Measurements from ENCODE around the gene BEST2.

Gene BEST2

GRCh38 chr19:12784871-12785430 lies 33.4 kb downstream of the BEST2 start:
- Mint-ChIP-seq H3K9me3 (no peaks in the 10 kb centered on the region), H3K36me3 (ENCODE audit: low read depth) (no peaks in the 10 kb centered on the region), H3K4me1 (ENCODE audit: low read depth) (peaks cover 20% of the 10 kb centered on the region), H3K4me3 (no peak overlapping the region), H3K27ac (no peak overlapping the region), H3K27me3 (ENCODE audit: low read depth) (no peaks in the 10 kb centered on the region)

DNA sequence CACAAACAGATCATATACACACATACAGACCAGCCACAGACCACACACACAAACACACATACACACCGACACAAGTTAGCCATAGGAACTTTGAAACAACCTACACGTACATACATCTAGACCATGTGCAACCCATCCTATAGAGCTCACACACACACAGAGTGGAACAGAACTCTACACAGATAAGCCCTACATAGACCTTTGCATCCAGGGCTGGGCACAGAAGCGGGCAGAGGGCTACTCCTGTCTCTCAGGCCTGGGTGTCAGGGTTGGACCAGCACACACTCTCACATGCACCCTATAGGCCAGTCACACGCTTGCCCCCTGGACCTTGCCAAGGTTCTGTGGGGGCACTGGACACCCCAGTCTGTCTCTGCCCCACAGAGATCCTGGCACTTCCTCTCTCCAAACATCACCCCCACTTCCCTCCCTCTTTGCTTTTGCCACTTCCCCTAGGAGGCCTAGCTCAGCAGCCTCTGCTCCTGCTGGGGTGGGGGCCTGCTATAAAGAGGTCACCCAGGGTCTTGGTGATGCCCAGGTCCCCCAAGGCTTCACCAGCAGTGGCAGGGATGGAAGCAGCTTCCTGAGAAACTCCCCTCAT lies 33.9 kb downstream of the BEST2 start:
- H3K36me3 Mint-ChIP-seq (ENCODE audit: low read depth): no peaks in the 10 kb centered on the region
- H3K4me1 Mint-ChIP-seq (ENCODE audit: low read depth): peaks cover 22% of the 10 kb centered on the region
- no peak overlapping the region for H3K4me3 Mint-ChIP-seq
- no peak overlapping the region for H3K27ac Mint-ChIP-seq
- no peaks in the 10 kb centered on the region for H3K9me3 Mint-ChIP-seq
- no peaks in the 10 kb centered on the region for H3K27me3 Mint-ChIP-seq (ENCODE audit: low read depth)

- Mint-ChIP-seq H3K4me1 (ENCODE audit: low read depth) (peaks cover 29% of the 10 kb centered on the region), H3K27ac (no peak overlapping the region), H3K27me3 (ENCODE audit: low read depth) (no peaks in the 10 kb centered on the region), H3K4me3 (no peak overlapping the region), H3K36me3 (ENCODE audit: low read depth) (no peaks in the 10 kb centered on the region), H3K9me3 (no peaks in the 10 kb centered on the region)
Measured at GRCh38 chr19:12786141-12786870, 34.7 kb downstream of the BEST2 start.

DNA sequence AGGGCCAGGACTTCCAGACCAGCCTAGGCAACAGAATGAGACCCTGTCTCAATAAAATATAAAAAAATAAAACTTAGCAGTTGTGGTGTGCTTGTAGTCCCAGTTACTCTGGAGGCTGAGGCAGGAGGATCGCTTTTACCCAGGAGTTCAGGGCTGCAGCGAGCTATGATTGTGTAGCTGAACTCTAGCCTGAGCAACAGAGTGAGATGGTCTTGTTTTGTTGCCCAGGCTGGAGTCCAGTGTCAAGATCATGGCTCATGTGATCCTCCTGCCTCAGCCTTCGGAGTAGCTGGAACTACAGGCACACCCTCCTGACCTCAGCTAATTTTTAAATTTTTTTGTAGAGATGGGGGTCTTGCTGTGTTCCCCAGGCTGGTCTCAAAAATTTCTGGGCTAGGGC lies 35.4 kb downstream of the BEST2 start:
- H3K9me3 Mint-ChIP-seq: no peaks in the 10 kb centered on the region
- H3K36me3 Mint-ChIP-seq (ENCODE audit: low read depth): no peaks in the 10 kb centered on the region
- no peaks in the 10 kb centered on the region for H3K27me3 Mint-ChIP-seq (ENCODE audit: low read depth)
- H3K4me1 Mint-ChIP-seq (ENCODE audit: low read depth): peaks cover 25% of the 10 kb centered on the region
- peak overlapping the region; percentile 29 for H3K27ac Mint-ChIP-seq
- H3K4me3 Mint-ChIP-seq: no peak overlapping the region

GRCh38 chr19:12787458-12787857 lies 35.9 kb downstream of the BEST2 start:
- no peak overlapping the region for H3K4me3 Mint-ChIP-seq
- no peaks in the 10 kb centered on the region for H3K36me3 Mint-ChIP-seq (ENCODE audit: low read depth)
- H3K27ac Mint-ChIP-seq: peak overlapping the region; percentile 29
- H3K9me3 Mint-ChIP-seq: no peaks in the 10 kb centered on the region
- peaks cover 22% of the 10 kb centered on the region for H3K4me1 Mint-ChIP-seq (ENCODE audit: low read depth)
- H3K27me3 Mint-ChIP-seq (ENCODE audit: low read depth): no peaks in the 10 kb centered on the region

GRCh38 chr19:12788042-12788681 lies 36.6 kb downstream of the BEST2 start:
- Mint-ChIP-seq H3K9me3 (no peaks in the 10 kb centered on the region), H3K4me3 (peak overlapping the region; percentile 11), H3K27me3 (ENCODE audit: low read depth) (no peaks in the 10 kb centered on the region), H3K4me1 (ENCODE audit: low read depth) (peaks cover 22% of the 10 kb centered on the region), H3K27ac (peak overlapping the region; percentile 50), H3K36me3 (ENCODE audit: low read depth) (peaks cover 2% of the 10 kb centered on the region)

DNA sequence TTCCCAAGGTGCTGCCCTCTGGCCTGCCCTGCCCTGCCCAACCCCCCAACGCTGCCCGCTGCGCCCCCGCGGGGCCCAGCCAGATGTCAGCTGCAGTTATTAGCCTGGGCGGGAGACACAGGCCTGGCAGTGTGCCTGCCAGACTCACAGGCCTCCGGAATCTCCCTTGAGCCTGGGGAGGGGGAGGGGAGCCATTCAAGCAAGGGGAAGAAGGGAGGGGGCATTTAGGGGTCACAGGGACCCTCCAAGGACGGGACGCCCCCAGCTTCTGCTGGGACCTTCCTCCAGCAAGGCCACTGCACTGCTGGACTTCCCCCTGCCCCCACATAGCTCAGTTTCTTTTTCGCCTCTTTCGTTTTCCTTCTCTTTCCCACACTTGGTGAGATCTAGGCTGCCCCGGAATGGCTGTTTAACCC lies 37.1 kb downstream of the BEST2 start:
- Mint-ChIP-seq H3K4me1 (ENCODE audit: low read depth) (peaks cover 18% of the 10 kb centered on the region), H3K27me3 (ENCODE audit: low read depth) (no peaks in the 10 kb centered on the region), H3K36me3 (ENCODE audit: low read depth) (peaks cover 4% of the 10 kb centered on the region), H3K27ac (peak overlapping the region; percentile 95), H3K4me3 (peak overlapping the region; percentile 91), H3K9me3 (no peaks in the 10 kb centered on the region)

DNA sequence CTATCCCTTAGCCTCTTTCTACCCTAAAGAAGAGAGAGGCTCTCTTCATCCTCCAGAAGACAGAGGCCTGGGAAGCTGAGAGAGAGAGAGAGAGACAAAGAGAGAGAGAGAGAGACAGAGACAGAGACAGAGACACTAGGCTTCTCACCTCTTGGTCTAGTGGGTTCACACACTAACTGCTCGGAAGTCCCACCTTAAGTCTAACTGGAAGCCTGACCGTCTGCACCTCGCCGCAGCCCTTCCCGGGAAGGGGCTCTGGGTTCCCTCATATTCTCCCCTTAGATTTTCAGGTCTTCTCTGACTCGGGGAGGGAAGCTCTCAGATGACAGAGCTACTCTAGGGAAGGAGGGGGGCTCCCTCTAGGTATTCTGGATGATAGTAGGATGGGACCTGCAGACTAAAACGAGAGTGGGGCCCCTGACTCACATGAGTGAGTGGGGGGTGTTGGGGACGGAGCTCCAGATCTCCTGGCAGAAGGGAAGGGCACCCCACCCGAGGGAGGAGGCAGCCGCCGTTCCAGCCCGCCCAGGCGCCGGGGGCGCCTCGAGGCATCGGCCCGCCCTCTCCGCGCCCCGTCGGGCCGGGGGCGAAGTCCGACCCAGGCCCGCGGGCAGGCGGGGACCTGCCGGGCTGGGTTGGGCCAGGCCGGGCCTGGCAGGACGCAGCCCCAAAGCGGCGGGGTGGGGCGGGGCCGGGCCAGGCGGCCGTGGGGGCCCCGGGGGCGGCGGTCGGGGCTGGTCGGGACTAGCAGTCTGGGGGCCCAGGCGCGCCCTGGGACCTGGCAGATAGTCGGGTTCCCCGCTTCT lies 37.7 kb downstream of the BEST2 start:
- peak overlapping the region; percentile 95 for H3K27ac Mint-ChIP-seq
- H3K4me3 Mint-ChIP-seq: peak overlapping the region; percentile 95
- H3K27me3 Mint-ChIP-seq (ENCODE audit: low read depth): no peaks in the 10 kb centered on the region
- peaks cover 21% of the 10 kb centered on the region for H3K4me1 Mint-ChIP-seq (ENCODE audit: low read depth)
- no peaks in the 10 kb centered on the region for H3K9me3 Mint-ChIP-seq
- H3K36me3 Mint-ChIP-seq (ENCODE audit: low read depth): peaks cover 7% of the 10 kb centered on the region

- peaks cover 27% of the 10 kb centered on the region for H3K4me1 Mint-ChIP-seq (ENCODE audit: low read depth)
- peak overlapping the region; percentile 98 for H3K27ac Mint-ChIP-seq
- no peaks in the 10 kb centered on the region for H3K9me3 Mint-ChIP-seq
- H3K27me3 Mint-ChIP-seq (ENCODE audit: low read depth): no peaks in the 10 kb centered on the region
- peaks cover 7% of the 10 kb centered on the region for H3K36me3 Mint-ChIP-seq (ENCODE audit: low read depth)
- H3K4me3 Mint-ChIP-seq: peak overlapping the region; percentile 95
Measured at GRCh38 chr19:12789904-12790619, 38.5 kb downstream of the BEST2 start.

DNA sequence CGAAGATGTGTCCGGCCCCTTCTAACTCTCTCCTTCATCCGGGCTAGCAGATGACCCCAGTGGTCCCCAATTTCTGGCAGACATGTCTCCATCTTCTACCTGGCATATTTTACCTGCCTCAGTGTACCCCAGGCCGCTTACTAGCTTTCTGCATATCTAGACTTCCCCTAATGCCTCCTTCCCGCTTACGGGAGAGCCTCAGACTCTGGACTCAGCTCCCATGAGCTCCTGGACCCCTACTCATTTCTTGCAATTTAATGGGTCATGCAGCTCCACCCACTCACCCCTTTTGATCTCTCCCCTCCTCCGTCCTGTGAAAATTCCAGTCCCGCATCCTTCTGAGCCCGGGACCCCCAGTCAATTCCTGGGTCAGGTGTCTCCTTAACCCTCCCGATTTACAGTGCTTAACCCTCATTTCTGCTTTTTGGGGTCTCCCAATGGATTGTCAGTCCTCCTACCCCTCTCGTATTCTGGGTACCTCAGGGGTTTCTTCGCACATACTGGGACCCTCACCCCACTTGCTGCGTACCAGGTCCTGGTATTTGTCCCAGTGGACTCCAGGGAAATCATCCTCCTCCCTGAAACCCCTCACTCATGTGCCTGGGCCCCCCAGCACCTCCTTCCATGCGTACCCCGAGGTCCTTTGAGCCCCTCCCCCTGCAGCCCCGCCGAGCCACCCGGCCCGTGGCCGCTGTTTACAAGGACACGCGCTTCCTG lies 39.2 kb downstream of the BEST2 start:
- peaks cover 7% of the 10 kb centered on the region for H3K36me3 Mint-ChIP-seq (ENCODE audit: low read depth)
- H3K9me3 Mint-ChIP-seq: no peaks in the 10 kb centered on the region
- H3K4me3 Mint-ChIP-seq: peak overlapping the region; percentile 95
- H3K27ac Mint-ChIP-seq: peak overlapping the region; percentile 98
- peaks cover 29% of the 10 kb centered on the region for H3K4me1 Mint-ChIP-seq (ENCODE audit: low read depth)
- H3K27me3 Mint-ChIP-seq (ENCODE audit: low read depth): no peaks in the 10 kb centered on the region

GRCh38 chr19:12791345-12792050 lies 39.9 kb downstream of the BEST2 start, which contains the start of gene JUNB:
Gene JUNB, plus strand, starts transcription at chr19:12791486. Its CDS starts 286 bp downstream, at chr19:12791772.
- peaks cover 36% of the 10 kb centered on the region for H3K4me1 Mint-ChIP-seq (ENCODE audit: low read depth)

DNA sequence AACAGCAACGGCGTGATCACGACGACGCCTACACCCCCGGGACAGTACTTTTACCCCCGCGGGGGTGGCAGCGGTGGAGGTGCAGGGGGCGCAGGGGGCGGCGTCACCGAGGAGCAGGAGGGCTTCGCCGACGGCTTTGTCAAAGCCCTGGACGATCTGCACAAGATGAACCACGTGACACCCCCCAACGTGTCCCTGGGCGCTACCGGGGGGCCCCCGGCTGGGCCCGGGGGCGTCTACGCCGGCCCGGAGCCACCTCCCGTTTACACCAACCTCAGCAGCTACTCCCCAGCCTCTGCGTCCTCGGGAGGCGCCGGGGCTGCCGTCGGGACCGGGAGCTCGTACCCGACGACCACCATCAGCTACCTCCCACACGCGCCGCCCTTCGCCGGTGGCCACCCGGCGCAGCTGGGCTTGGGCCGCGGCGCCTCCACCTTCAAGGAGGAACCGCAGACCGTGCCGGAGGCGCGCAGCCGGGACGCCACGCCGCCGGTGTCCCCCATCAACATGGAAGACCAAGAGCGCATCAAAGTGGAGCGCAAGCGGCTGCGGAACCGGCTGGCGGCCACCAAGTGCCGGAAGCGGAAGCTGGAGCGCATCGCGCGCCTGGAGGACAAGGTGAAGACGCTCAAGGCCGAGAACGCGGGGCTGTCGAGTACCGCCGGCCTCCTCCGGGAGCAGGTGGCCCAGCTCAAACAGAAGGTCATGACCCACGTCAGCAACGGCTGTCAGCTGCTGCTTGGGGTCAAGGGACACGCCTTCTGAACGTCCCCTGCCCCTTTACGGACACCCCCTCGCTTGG lies 40.7 kb downstream of the BEST2 start:
- Mint-ChIP-seq H3K4me1 (ENCODE audit: low read depth) (peaks cover 38% of the 10 kb centered on the region), H3K27me3 (ENCODE audit: low read depth) (no peaks in the 10 kb centered on the region), H3K36me3 (ENCODE audit: low read depth) (peaks cover 9% of the 10 kb centered on the region), H3K4me3 (peak overlapping the region; percentile 95), H3K27ac (peak overlapping the region; percentile 99), H3K9me3 (no peaks in the 10 kb centered on the region)

More at GRCh38 chr19:12791345-12792050, 39.9 kb downstream of the BEST2 start, which contains the start of gene JUNB:
- Mint-ChIP-seq H3K9me3 (no peaks in the 10 kb centered on the region), H3K4me3 (peak within 1 kb of the TSS; percentile 95), H3K27me3 (ENCODE audit: low read depth) (no peaks in the 10 kb centered on the region), H3K36me3 (ENCODE audit: low read depth) (peaks cover 7% of the 10 kb centered on the region), H3K27ac (peak within 1 kb of the TSS; percentile 99)

Measured in T-helper 1 cell treated with Interleukin-12 subunit alpha and Interleukin-12 subunit beta and Interleukin-4 antibody, amounts not matched to agents 30 μg/mL and 1 μg/mL, for 36 hours (primary cell).